Gastrocnemius medialis (tissue), 4 donors: ENCODE results near the gene PROZ.

ENCODE experiments used
- CTCF ChIP-seq, 5 experiments: fragments of 450-650 bp in 3 of 5; fragments of 200-600 bp in 2 of 5; sonication (generic) in 2 of 5; IDR thresholded peaks in 4 of 5; conservative IDR thresholded peaks in 1 of 5; 1 replicate in 4 of 5; 2 replicates in 1 of 5; pipeline ENCODE4 v1.5.1; 2016 to 2019; ENCODE audit warnings: antibody characterized with exemption in 5 of 5, mild to moderate bottlenecking in 3 of 5, moderate library complexity in 3 of 5
- POLR2A ChIP-seq, 2 donors: fragments of 450-650 bp; IDR thresholded peaks; one replicate each; pipeline ENCODE4 v1.6.1; 2017; ENCODE audit warnings: antibody characterized with exemption in 2 of 2, mild to moderate bottlenecking in 2 of 2, moderate library complexity in 2 of 2

- no peak for TF ChIP-seq CTCF (IDR thresholded peaks at IDR 0.05 in 4 of 5, conservative IDR thresholded peaks at IDR 0.05 in 1 of 5)
- TF ChIP-seq POLR2A (IDR thresholded peaks at IDR 0.05): no peak
Measured at GRCh38 chr13:113147206-113147605, 11.2 kb upstream of the PROZ start.
